H1 (cell line): ENCODE results near the gene HEPHL1. TPM values are rescaled to one million over a fixed set of nuclear protein-coding genes. Genes with fewer than 3 reads are reported as not detected.
A peak's percentile ranks its signal among the peaks of the same experiment; 100 is the strongest.

Experiments
- CTCF ChIA-PET: fragments of 300-600 bp; sonication (Branson Sonifier 250); formaldehyde crosslinking; loops from one replicate; lab custom pipeline; 2021; ENCODE audit not compliant: partially characterized antibody; lab: Charles Lee
- POLR2A ChIA-PET: fragments of 300-600 bp; sonication (Branson Sonifier 250); formaldehyde crosslinking; loops from one replicate; lab custom pipeline; 2021; ENCODE audit warnings: inconsistent platforms; ENCODE audit not compliant: partially characterized antibody; lab: Charles Lee
- DNase-seq, 2 experiments: peaks; one replicate each; pipeline versions ENCODE4 v3.0.0 to v3.0.0-alpha.2; 2010 to 2022; ENCODE audit warnings: low spot score in 2 of 2, low read depth in 1 of 2, mixed read lengths in 1 of 2
- FAIRE-seq: peaks from 2 replicates; lab custom pipeline; 2011; peaks lifted over from hg19 to GRCh38; lab: Jason Lieb, UNC
- H2AFZ ChIP-seq: 2 replicates; pipeline ENCODE4 v1.8.1; 2012; ENCODE audit warnings: low read length, inconsistent platforms
- H2AK5ac ChIP-seq: 2 replicates; pipeline ENCODE4 v1.6.1; 2013; ENCODE audit warnings: low read depth, low read length
- H2BK120ac ChIP-seq: replicated peaks from 2 replicates; pipeline ENCODE3; 2013; ENCODE audit warnings: low read depth, low read length, inconsistent platforms
- H2BK12ac ChIP-seq: 2 replicates; pipeline ENCODE4 v1.6.1; 2013; ENCODE audit warnings: low read depth, low read length
- H2BK15ac ChIP-seq: 2 replicates; pipeline ENCODE4 v1.6.1; 2013; ENCODE audit warnings: low read length
- H2BK20ac ChIP-seq: 2 replicates; pipeline ENCODE4 v1.6.1; 2013; ENCODE audit warnings: low read length
- H2BK5ac ChIP-seq: 2 replicates; pipeline ENCODE4 v1.6.1; 2013; ENCODE audit warnings: low read depth, low read length
- H3K14ac ChIP-seq: 2 replicates; pipeline ENCODE4 v1.6.1; 2013; ENCODE audit warnings: inconsistent platforms; ENCODE audit not compliant: insufficient read length
- H3K18ac ChIP-seq: 2 replicates; pipeline ENCODE4 v1.6.1; 2013; ENCODE audit warnings: low read length; ENCODE audit errors: extremely low read depth
- H3K23ac ChIP-seq: 2 replicates; pipeline ENCODE4 v1.6.1; 2013; ENCODE audit warnings: inconsistent platforms; ENCODE audit not compliant: insufficient read length
- H3K23me2 ChIP-seq: 2 replicates; pipeline ENCODE4 v1.6.1; 2013; ENCODE audit warnings: low read depth, low read length
- H3K27ac ChIP-seq: 2 replicates; pipeline ENCODE4 v1.6.1; 2011; ENCODE audit warnings: low read depth, low read length, inconsistent platforms
- H3K27me3 ChIP-seq, 4 experiments: replicated peaks in 1 of 4; 1 replicate in 1 of 4; 2 replicates in 3 of 4; pipeline versions ENCODE4 v1.6.1 to v1.8.1; 2011 to 2013; ENCODE audit warnings: low read length in 3 of 4, mild to moderate bottlenecking in 3 of 4, inconsistent platforms in 2 of 4, mixed read lengths in 2 of 4, moderate library complexity in 1 of 4; ENCODE audit not compliant: control insufficient read depth in 3 of 4, insufficient read depth in 3 of 4; ENCODE audit errors: extremely low read depth in 1 of 4
- H3K36me3 ChIP-seq, 4 experiments: 2 replicates each; pipeline versions ENCODE4 v1.6.1 to v1.8.1; 2011 to 2013; ENCODE audit warnings: mild to moderate bottlenecking in 4 of 4, low read length in 3 of 4, moderate library complexity in 2 of 4, control low read depth in 1 of 4, inconsistent platforms in 1 of 4; ENCODE audit not compliant: insufficient read depth in 4 of 4, control insufficient read depth in 2 of 4
- H3K4ac ChIP-seq: replicated peaks from 2 replicates; pipeline ENCODE3; 2013; ENCODE audit warnings: low read length, low read depth, mixed read lengths, inconsistent platforms; ENCODE audit not compliant: insufficient read length
- H3K4me1 ChIP-seq, 4 experiments: replicated peaks in 1 of 4; 1 replicate in 1 of 4; 2 replicates in 3 of 4; pipeline versions ENCODE4 v1.6.1 to v1.8.1; 2011 to 2013; ENCODE audit warnings: low read length in 3 of 4, inconsistent platforms in 2 of 4, mixed read lengths in 1 of 4; ENCODE audit not compliant: insufficient read depth in 4 of 4, control insufficient read depth in 3 of 4
- H3K4me2 ChIP-seq, 2 experiments: 2 replicates each; pipeline versions ENCODE4 v1.6.1 to v1.8.1; 2011 to 2013; ENCODE audit warnings: low read depth in 2 of 2, low read length in 2 of 2, control low read depth in 1 of 2, inconsistent platforms in 1 of 2, mild to moderate bottlenecking in 1 of 2; ENCODE audit not compliant: insufficient read depth in 1 of 2
- H3K4me3 ChIP-seq, 4 experiments: fragments of 200-600, 300-600 bp in 1 of 4; sonication (generic), shearing (Covaris generic), sonication (Bioruptor Twin) in 1 of 4; 2 replicates each; pipeline versions ENCODE4 v1.5.1 to v1.8.1; 2011 to 2016; ENCODE audit warnings: low read length in 4 of 4, low read depth in 3 of 4, control low read depth in 2 of 4, inconsistent platforms in 2 of 4, mild to moderate bottlenecking in 2 of 4, mixed read lengths in 1 of 4, moderate library complexity in 1 of 4; ENCODE audit not compliant: insufficient read depth in 2 of 4; ENCODE audit errors: extremely low read depth in 1 of 4
- H3K56ac ChIP-seq: replicated peaks from 2 replicates; pipeline ENCODE3; 2013; ENCODE audit warnings: low read depth, mild to moderate bottlenecking, mixed read lengths, low read length, inconsistent platforms; ENCODE audit not compliant: insufficient read length
- H3K79me1 ChIP-seq: 2 replicates; pipeline ENCODE4 v1.6.1; 2013; ENCODE audit warnings: low read depth, low read length, control low read depth
- H3K79me2 ChIP-seq, 2 experiments: 2 replicates each; pipeline versions ENCODE4 v1.6.1 to v1.8.1; 2012 to 2013; ENCODE audit warnings: low read length in 2 of 2, mild to moderate bottlenecking in 2 of 2, inconsistent platforms in 1 of 2; ENCODE audit not compliant: insufficient read depth in 2 of 2, control insufficient read depth in 1 of 2
- H3K9ac ChIP-seq, 4 experiments: replicated peaks in 1 of 4; 1 replicate in 1 of 4; 2 replicates in 3 of 4; pipeline versions ENCODE4 v1.6.1 to v1.8.1; 2011 to 2013; ENCODE audit warnings: low read depth in 3 of 4, low read length in 3 of 4, control low read depth in 2 of 4, mild to moderate bottlenecking in 2 of 4, moderate library complexity in 2 of 4, inconsistent platforms in 1 of 4; ENCODE audit errors: extremely low read depth in 1 of 4
- H3K9me3 ChIP-seq, 2 experiments: 2 replicates each; pipeline versions ENCODE4 v1.6.1 to v1.8.1; 2012 to 2013; ENCODE audit warnings: mild to moderate bottlenecking in 2 of 2, moderate library complexity in 2 of 2, control low read depth in 1 of 2, inconsistent platforms in 1 of 2, low read depth in 1 of 2, low read length in 1 of 2, mixed read lengths in 1 of 2; ENCODE audit not compliant: insufficient read depth in 2 of 2
- H4K20me1 ChIP-seq, 2 experiments: replicated peaks in 1 of 2; 2 replicates each; pipeline versions ENCODE3 to v1.8.1; 2011 to 2013; ENCODE audit warnings: inconsistent platforms in 2 of 2, low read length in 2 of 2, mild to moderate bottlenecking in 1 of 2; ENCODE audit not compliant: insufficient read depth in 2 of 2, control insufficient read depth in 1 of 2
- H4K5ac ChIP-seq: 2 replicates; pipeline ENCODE4 v1.6.1; 2013; ENCODE audit warnings: low read length, low read depth, mixed read lengths, inconsistent platforms; ENCODE audit not compliant: insufficient read length
- H4K8ac ChIP-seq: 2 replicates; pipeline ENCODE4 v1.8.0; 2013; ENCODE audit warnings: mild to moderate bottlenecking, moderate library complexity, low read length, inconsistent platforms; ENCODE audit not compliant: insufficient read depth; ENCODE audit errors: extremely low read depth
- H4K91ac ChIP-seq: replicated peaks from 2 replicates; pipeline ENCODE3; 2013; ENCODE audit warnings: low read length, mixed read lengths, inconsistent platforms; ENCODE audit not compliant: insufficient read length
- ASH2L ChIP-seq: fragments of 200-600, 300-600 bp; sonication (generic); IDR thresholded peaks from one replicate; pipeline ENCODE4 v1.7.1; 2017; ENCODE audit warnings: low read length
- EGR1 ChIP-seq: IDR thresholded peaks from 2 replicates; pipeline ENCODE4 v1.6.1; 2011; ENCODE audit warnings: low read depth, low read length, borderline replicate concordance
- HDAC2 ChIP-seq, 2 experiments: fragments of 300-600 bp in 1 of 2; sonication (generic) in 1 of 2; IDR thresholded peaks; 2 replicates each; pipeline ENCODE4 v1.6.1; 2011 to 2012; ENCODE audit warnings: low read depth in 2 of 2, low read length in 2 of 2, mild to moderate bottlenecking in 2 of 2, moderate library complexity in 2 of 2, borderline replicate concordance in 1 of 2, inconsistent platforms in 1 of 2
- PHF8 ChIP-seq: fragments of 200-600 bp; sonication (generic); conservative IDR thresholded peaks from 2 replicates; pipeline ENCODE4 v1.7.1; 2012; ENCODE audit warnings: low read depth, mild to moderate bottlenecking, inconsistent platforms, low read length, moderate library complexity
- RAD21 ChIP-seq, 2 experiments: IDR thresholded peaks in 1 of 2; conservative IDR thresholded peaks in 1 of 2; 2 replicates each; pipeline ENCODE4 v1.6.1; 2011; ENCODE audit warnings: low read depth in 2 of 2, low read length in 2 of 2, improper control_type of control experiment in 1 of 2, inconsistent platforms in 1 of 2, mild to moderate bottlenecking in 1 of 2, moderate library complexity in 1 of 2
- RFX5 ChIP-seq: IDR thresholded peaks from 2 replicates; pipeline ENCODE4 v1.6.1; 2011; ENCODE audit warnings: low read depth, low read length, improper control_type of control experiment, borderline replicate concordance
- RXRA ChIP-seq: IDR thresholded peaks from 2 replicates; pipeline ENCODE4 v1.6.1; 2011; ENCODE audit warnings: low read depth, mild to moderate bottlenecking, low read length, moderate library complexity; ENCODE audit not compliant: insufficient read depth
- SAP30 ChIP-seq: fragments of 300-600 bp; sonication (generic); IDR thresholded peaks from 2 replicates; pipeline ENCODE4 v1.7.1; 2012; ENCODE audit warnings: low read length, moderate library complexity, mild to moderate bottlenecking, inconsistent platforms; ENCODE audit not compliant: insufficient read depth, insufficient replicate concordance
- TCF12 ChIP-seq: IDR thresholded peaks from 2 replicates; pipeline ENCODE4 v1.6.1; 2011; ENCODE audit warnings: low read depth, mild to moderate bottlenecking, low read length
- TEAD4 ChIP-seq: IDR thresholded peaks from 2 replicates; pipeline ENCODE4 v1.6.1; 2012; ENCODE audit warnings: low read depth, low read length, inconsistent platforms, mixed read lengths
- USF2 ChIP-seq: IDR thresholded peaks from 2 replicates; pipeline ENCODE4 v1.6.1; 2011; ENCODE audit warnings: low read length, improper control_type of control experiment
- ZNF274 ChIP-seq: IDR thresholded peaks from 2 replicates; pipeline ENCODE4 v1.7.0; 2012; ENCODE audit warnings: low read length, borderline replicate concordance; ENCODE audit errors: extremely low read depth
- WGBS, 2 experiments: shearing (Covaris generic) in 1 of 2; methylation state at CpG; one replicate each; pipeline versions ENCODE4 v1.1.6 to v1.1.7; 2013 to 2015; ENCODE audit warnings: low lambda C conversion rate in 2 of 2, mixed read lengths in 2 of 2, inconsistent platforms in 1 of 2, low coverage in 1 of 2, missing lambda C conversion rate in 1 of 2; ENCODE audit not compliant: insufficient replicate concordance in 2 of 2, insufficient coverage in 1 of 2, insufficient read length in 1 of 2; ENCODE audit errors: extremely low coverage in 1 of 2, missing lambda C conversion rate in 1 of 2; 5-methylcytosine and 5-hydroxymethylcytosine counted together
- polyA plus RNA-seq, 7 experiments: library from polyadenylated mRNA; depleted of rRNA in 3 of 7; stranded (reverse) in 5 of 7; unstranded in 2 of 7; fragments of >200 nt in 5 of 7; fragments of 200-250 nt in 2 of 7; gene quantifications; 1 replicate in 5 of 7; 2 replicates in 1 of 7; 4 replicates in 1 of 7; pipeline versions ENCODE4 v1.2.1 to v1.2.3, GENCODE V29; 2011 to 2013; ENCODE audit warnings: missing spikeins in 2 of 7, mixed read lengths in 2 of 7
- total RNA-seq: library from RNA; stranded (reverse); fragmentation: NEBNext Ultra II Directional; extraction: Animal tissue kit (Norgen Biotek cat#: 25700); gene quantifications from 2 replicates; pipeline ENCODE4 v1.2.1, GENCODE V29; 2021

Gene HEPHL1
- total and polyA plus RNA-seq, 2 of the 8 experiments (the other 6 are each of a cell fraction or from before 2014, with no cell fraction given): 0.09 to 0.11 TPM

- Histone ChIP-seq H2AK5ac (no peak overlapping the region), H3K79me1 (no peaks in the 10 kb centered on the region), H2BK20ac (0 out of 2 replicates have a peak overlapping the region, but pooled peaks have one; percentile 26), H4K91ac (no peak overlapping the region), H3K27ac (no peak overlapping the region), H3K4me3 (no peak overlapping the region), H2BK12ac (no peak overlapping the region), H2BK15ac (no peak overlapping the region), H3K18ac (no peak overlapping the region), H3K36me3 (no peaks in the 10 kb centered on the region), H2AFZ (0 out of 2 replicates have a peak overlapping the region, but pooled peaks have one; percentile 20), H3K14ac (no peak overlapping the region), H3K4ac (no peak overlapping the region), H3K4me2 (no peak overlapping the region), H3K56ac (no peak overlapping the region), H4K20me1 (no peaks in the 10 kb centered on the region), H3K9me3 (no peaks in the 10 kb centered on the region), H2BK120ac (no peak overlapping the region), H2BK5ac (no peak overlapping the region), H3K27me3 (no peaks in the 10 kb centered on the region), H3K23ac (no peak overlapping the region), H4K5ac (no peak overlapping the region), H3K9ac (no peak overlapping the region), H3K4me1 (peaks cover 0 to 4% (median 0%) of the 10 kb centered on the region in 4 experiments; a peak in 1 of 7 replicates), H3K79me2 (no peaks in the 10 kb centered on the region), H4K8ac (no peak overlapping the region), H3K23me2 (no peaks in the 10 kb centered on the region)
- POLR2A ChIA-PET: interaction anchor here (0.7 kb wide), 1 partner anchor 143 kb away, joined by 3 read pairs; no protein-coding TSS in a partner anchor
- no peak for DNase-seq
- no peak for FAIRE-seq
- CTCF ChIA-PET: no interaction called here
- WGBS, 2 experiments: 82% methylated on average over 3 of the region's 3 CpGs; no CpG with 5 or more reads in 1 of the 2 experiments
- TF ChIP-seq RAD21 (IDR thresholded peaks at IDR 0.05 in 1 of 2, conservative IDR thresholded peaks at IDR 0.05 in 1 of 2; ENCODE audit: low read depth in 2 of 2, low read length in 2 of 2) (no peak), ASH2L (no peak), USF2 (no peak), TCF12 (no peak), EGR1 (no peak), HDAC2 (IDR thresholded peaks at IDR 0.05; ENCODE audit: borderline replicate concordance in 1 of 2, low read depth in 2 of 2, low read length in 2 of 2) (no peak), ZNF274 (no peak), SAP30 (no peak), RFX5 (no peak), RXRA (no peak), TEAD4 (no peak), PHF8 (no peak)
Observed at GRCh38 chr11:93986716-93987115, 34.4 kb upstream of the HEPHL1 start.
